Activated naive CD4-positive, alpha-beta T cell treated with anti-CD3 and anti-CD28 coated beads, Interleukin-2, amount 10 ng/mL, durations not matched to agents 7 days and 5 days (primary cell): ENCODE measurements around the gene RERE.

Experiments used
- CTCF ChIA-PET: fragments of 350-600 bp; sonication (Branson Sonifier 250); formaldehyde crosslinking; loops from one replicate; lab custom pipeline; 2021; ENCODE audit warnings: antibody characterized with exemption; lab: Charles Lee
- DNase-seq: peaks from one replicate; pipeline ENCODE4 v3.0.0-alpha.2; 2020
- H3K27ac Mint-ChIP-seq: one replicate; pipeline ENCODE4 v1.8.0; 2021; ENCODE audit warnings: mild to moderate bottlenecking, moderate library complexity, mixed read lengths
- H3K27me3 Mint-ChIP-seq: one replicate; pipeline ENCODE4 v1.8.0; 2021; ENCODE audit warnings: mild to moderate bottlenecking, mixed read lengths
- H3K36me3 Mint-ChIP-seq: one replicate; pipeline ENCODE4 v1.8.0; 2021; ENCODE audit warnings: mixed read lengths
- H3K4me1 Mint-ChIP-seq: one replicate; pipeline ENCODE4 v1.8.0; 2021; ENCODE audit warnings: mixed read lengths
- H3K4me3 Mint-ChIP-seq: one replicate; pipeline ENCODE4 v1.8.0; 2021; ENCODE audit warnings: mild to moderate bottlenecking, moderate library complexity, mixed read lengths
- H3K9me3 Mint-ChIP-seq: one replicate; pipeline ENCODE4 v1.8.0; 2021; ENCODE audit warnings: mixed read lengths

The RERE gene

GRCh38 chr1:8495928-8496401 lies 321.5 kb downstream of the RERE start:
- Mint-ChIP-seq H3K9me3 (no peaks in the 10 kb centered on the region), H3K27ac (no peak overlapping the region), H3K27me3 (no peaks in the 10 kb centered on the region), H3K4me3 (no peak overlapping the region), H3K4me1 (peaks cover 3% of the 10 kb centered on the region), H3K36me3 (peaks cover 45% of the 10 kb centered on the region)
- CTCF ChIA-PET = no interaction called here
- DNase-seq = no peak

DNA sequence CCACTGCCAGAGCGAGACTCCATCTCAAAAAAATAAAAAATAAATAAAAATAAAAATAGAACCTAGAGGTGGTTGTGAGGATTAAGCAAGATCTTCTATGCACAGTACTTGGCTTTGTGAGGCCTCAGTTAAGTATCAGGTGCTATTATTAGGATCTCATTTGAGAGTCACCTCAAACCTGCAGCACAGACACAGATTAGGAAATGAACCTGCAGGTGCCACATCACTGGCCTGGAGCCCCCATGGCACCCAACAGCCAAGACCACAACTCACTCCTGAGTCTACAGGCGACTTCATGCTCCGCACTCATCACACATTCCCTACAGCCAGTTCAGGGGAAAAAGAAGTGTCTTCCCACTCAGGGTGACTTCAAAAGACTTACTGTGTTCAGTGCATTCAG lies 322.8 kb downstream of the RERE start:
- H3K36me3 Mint-ChIP-seq = peaks cover 49% of the 10 kb centered on the region
- H3K4me3 Mint-ChIP-seq = no peak overlapping the region
- peaks cover 3% of the 10 kb centered on the region for H3K4me1 Mint-ChIP-seq
- H3K27ac Mint-ChIP-seq = no peak overlapping the region
- CTCF ChIA-PET = no interaction called here
- no peaks in the 10 kb centered on the region for H3K9me3 Mint-ChIP-seq
- DNase-seq = no peak
- no peaks in the 10 kb centered on the region for H3K27me3 Mint-ChIP-seq

DNA sequence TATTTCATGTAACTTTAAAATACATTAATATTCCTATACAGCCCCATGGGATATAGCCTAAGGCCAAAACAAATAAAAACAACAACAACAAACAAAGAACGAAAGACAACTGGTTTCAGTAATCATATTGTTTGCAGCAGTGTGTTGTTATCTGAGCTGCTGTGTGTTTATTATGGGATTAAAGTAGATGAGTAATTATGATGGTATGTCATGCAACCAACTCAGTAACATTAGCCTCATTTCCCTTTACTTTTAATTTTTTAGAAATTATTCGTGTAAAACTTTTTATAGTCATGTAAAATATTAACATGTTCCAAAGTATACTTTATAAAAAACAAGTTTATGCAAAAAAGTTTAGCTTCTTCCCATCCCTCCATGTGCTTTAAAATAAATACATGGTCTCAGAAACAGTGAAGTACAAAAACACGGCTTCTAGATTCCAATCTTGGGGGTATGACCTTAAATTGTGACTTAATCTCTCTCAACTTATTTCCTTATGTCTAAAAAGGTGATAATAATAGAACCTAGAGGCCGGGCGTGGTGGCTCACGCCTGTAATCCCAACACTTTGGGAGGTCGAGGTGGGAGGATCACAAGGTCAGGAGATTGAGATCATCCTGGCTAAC lies 323.4 kb downstream of the RERE start:
- Mint-ChIP-seq H3K27me3 (no peaks in the 10 kb centered on the region), H3K9me3 (no peaks in the 10 kb centered on the region), H3K4me1 (peaks cover 3% of the 10 kb centered on the region), H3K36me3 (peaks cover 45% of the 10 kb centered on the region), H3K4me3 (no peak overlapping the region), H3K27ac (no peak overlapping the region)
- CTCF ChIA-PET = no interaction called here
- no peak for DNase-seq

GRCh38 chr1:8487249-8487648 lies 330.2 kb downstream of the RERE start:
- Mint-ChIP-seq H3K27me3 (no peaks in the 10 kb centered on the region), H3K9me3 (no peaks in the 10 kb centered on the region), H3K27ac (no peak overlapping the region), H3K4me1 (peaks cover 2% of the 10 kb centered on the region), H3K36me3 (peaks cover 17% of the 10 kb centered on the region), H3K4me3 (no peak overlapping the region)
- no peak for DNase-seq
- CTCF ChIA-PET = no interaction called here

- peaks cover 17% of the 10 kb centered on the region for H3K36me3 Mint-ChIP-seq
- no peaks in the 10 kb centered on the region for H3K27me3 Mint-ChIP-seq
- H3K9me3 Mint-ChIP-seq = no peaks in the 10 kb centered on the region
- H3K27ac Mint-ChIP-seq = no peak overlapping the region
- CTCF ChIA-PET = interaction anchor here (0.6 kb wide), 1 partner anchor 187 kb away, joined by 3 read pairs; no protein-coding TSS in a partner anchor
- peaks cover 2% of the 10 kb centered on the region for H3K4me1 Mint-ChIP-seq
- H3K4me3 Mint-ChIP-seq = no peak overlapping the region
- no peak for DNase-seq
Observed at GRCh38 chr1:8486047-8486446, 331.4 kb downstream of the RERE start.

DNA sequence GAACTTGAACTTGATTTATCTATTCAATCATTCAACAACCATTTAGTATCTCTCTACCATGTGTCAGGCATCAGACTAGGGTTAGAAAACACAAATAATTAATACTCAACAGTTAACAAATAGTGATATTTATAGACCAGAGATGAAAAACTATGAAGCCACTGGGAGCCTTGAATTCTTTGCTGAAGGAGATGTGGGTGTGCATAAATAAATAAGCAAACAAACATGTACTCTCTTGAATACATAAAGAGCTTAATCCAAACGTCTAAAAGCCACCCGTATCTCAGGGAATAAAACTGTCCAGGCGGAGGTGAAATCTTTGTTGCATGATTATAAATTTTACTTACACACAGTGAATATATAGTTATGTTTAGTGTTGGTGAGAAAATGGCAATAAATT lies 333.9 kb downstream of the RERE start:
- Mint-ChIP-seq H3K27ac (no peak overlapping the region), H3K36me3 (peaks cover 17% of the 10 kb centered on the region), H3K4me1 (peaks cover 2% of the 10 kb centered on the region), H3K9me3 (no peaks in the 10 kb centered on the region), H3K4me3 (no peak overlapping the region), H3K27me3 (no peaks in the 10 kb centered on the region)
- DNase-seq = no peak
- CTCF ChIA-PET = no interaction called here

DNA sequence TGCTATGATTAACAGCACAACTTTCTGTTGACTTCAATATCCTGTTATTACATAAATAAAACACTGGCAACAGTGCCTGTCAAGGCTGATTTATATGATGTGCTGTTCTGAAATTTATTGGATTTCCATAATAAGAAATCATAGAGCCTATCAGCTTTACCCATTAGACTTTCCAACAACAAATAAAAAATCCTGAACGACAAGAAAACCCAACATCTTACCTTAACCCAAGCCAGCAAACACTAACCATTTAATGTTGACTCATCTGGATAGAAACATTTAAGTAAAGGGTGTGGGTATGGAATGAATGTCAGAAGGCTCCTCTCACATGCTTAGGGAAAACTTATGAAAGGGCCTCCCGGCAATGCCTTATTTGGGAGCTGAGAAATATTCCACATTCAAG lies 334.5 kb downstream of the RERE start:
- CTCF ChIA-PET = no interaction called here
- DNase-seq = no peak
- H3K27ac Mint-ChIP-seq = no peak overlapping the region
- no peaks in the 10 kb centered on the region for H3K9me3 Mint-ChIP-seq
- H3K36me3 Mint-ChIP-seq = peaks cover 20% of the 10 kb centered on the region
- no peaks in the 10 kb centered on the region for H3K27me3 Mint-ChIP-seq
- peaks cover 7% of the 10 kb centered on the region for H3K4me1 Mint-ChIP-seq
- H3K4me3 Mint-ChIP-seq = no peak overlapping the region

GRCh38 chr1:8481650-8482380 lies 335.6 kb downstream of the RERE start:
- H3K4me3 Mint-ChIP-seq = no peak overlapping the region
- peaks cover 17% of the 10 kb centered on the region for H3K4me1 Mint-ChIP-seq
- H3K36me3 Mint-ChIP-seq = peaks cover 16% of the 10 kb centered on the region
- CTCF ChIA-PET = no interaction called here
- no peak overlapping the region for H3K27ac Mint-ChIP-seq
- H3K27me3 Mint-ChIP-seq = no peaks in the 10 kb centered on the region
- no peaks in the 10 kb centered on the region for H3K9me3 Mint-ChIP-seq
- no peak for DNase-seq

DNA sequence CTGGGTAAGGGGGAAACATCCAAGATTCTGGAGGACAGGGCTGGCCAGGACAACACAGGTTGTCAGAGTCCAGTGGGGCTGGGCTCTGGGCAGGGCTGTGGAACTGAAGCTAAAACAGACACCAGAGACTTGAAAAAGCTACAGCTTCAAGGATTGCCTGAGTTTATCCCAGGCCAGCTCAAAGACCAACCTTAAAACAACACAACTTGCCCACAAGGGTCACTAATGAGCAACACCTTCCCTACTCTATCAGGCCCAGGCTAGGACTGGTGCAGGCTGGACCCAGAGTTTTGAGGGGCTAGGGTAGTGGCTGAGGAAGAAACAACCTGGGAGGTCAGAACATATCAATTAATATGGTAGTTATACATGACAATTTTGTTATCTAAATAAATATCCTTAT lies 338.9 kb downstream of the RERE start:
- Mint-ChIP-seq H3K27me3 (no peaks in the 10 kb centered on the region), H3K4me3 (no peak overlapping the region), H3K27ac (no peak overlapping the region), H3K9me3 (no peaks in the 10 kb centered on the region), H3K4me1 (peaks cover 37% of the 10 kb centered on the region), H3K36me3 (peaks cover 19% of the 10 kb centered on the region)
- CTCF ChIA-PET = interaction anchor here (1.0 kb wide), 1 partner anchor 69 kb away, joined by 3 read pairs; no protein-coding TSS in a partner anchor
- DNase-seq = no peak

- no peak for DNase-seq
- Mint-ChIP-seq H3K36me3 (peaks cover 19% of the 10 kb centered on the region), H3K4me3 (no peak overlapping the region), H3K4me1 (peaks cover 43% of the 10 kb centered on the region), H3K9me3 (no peaks in the 10 kb centered on the region), H3K27ac (no peak overlapping the region), H3K27me3 (no peaks in the 10 kb centered on the region)
- CTCF ChIA-PET = interaction anchor here (0.7 to 1.1 kb wide), 3 partner anchors 24 to 69 kb away, joined by 3 read pairs; no protein-coding TSS in a partner anchor
Observed at GRCh38 chr1:8477983-8478362, 339.5 kb downstream of the RERE start.

GRCh38 chr1:8477166-8477982 lies 340.1 kb downstream of the RERE start:
- Mint-ChIP-seq H3K4me3 (no peak overlapping the region), H3K4me1 (peaks cover 49% of the 10 kb centered on the region), H3K9me3 (no peaks in the 10 kb centered on the region), H3K36me3 (peaks cover 21% of the 10 kb centered on the region), H3K27me3 (no peaks in the 10 kb centered on the region), H3K27ac (peak overlapping the region; percentile 75)
- DNase-seq = no peak
- CTCF ChIA-PET = interaction anchor here (0.7 to 1.1 kb wide), 2 partner anchors 24 to 28 kb away, joined by 3 read pairs; no protein-coding TSS in a partner anchor

- CTCF ChIA-PET = no interaction called here
- Mint-ChIP-seq H3K27ac (no peak overlapping the region), H3K4me3 (no peak overlapping the region), H3K36me3 (peaks cover 18% of the 10 kb centered on the region), H3K4me1 (peaks cover 60% of the 10 kb centered on the region), H3K27me3 (no peaks in the 10 kb centered on the region), H3K9me3 (no peaks in the 10 kb centered on the region)
- no peak for DNase-seq
Observed at GRCh38 chr1:8476006-8476405, 341.4 kb downstream of the RERE start.

- CTCF ChIA-PET = no interaction called here
- Mint-ChIP-seq H3K27me3 (no peaks in the 10 kb centered on the region), H3K36me3 (peaks cover 15% of the 10 kb centered on the region), H3K9me3 (no peaks in the 10 kb centered on the region), H3K27ac (no peak overlapping the region), H3K4me3 (no peak overlapping the region), H3K4me1 (peaks cover 62% of the 10 kb centered on the region)
- no peak for DNase-seq
Observed at GRCh38 chr1:8474369-8474768, 343.1 kb downstream of the RERE start.

DNA sequence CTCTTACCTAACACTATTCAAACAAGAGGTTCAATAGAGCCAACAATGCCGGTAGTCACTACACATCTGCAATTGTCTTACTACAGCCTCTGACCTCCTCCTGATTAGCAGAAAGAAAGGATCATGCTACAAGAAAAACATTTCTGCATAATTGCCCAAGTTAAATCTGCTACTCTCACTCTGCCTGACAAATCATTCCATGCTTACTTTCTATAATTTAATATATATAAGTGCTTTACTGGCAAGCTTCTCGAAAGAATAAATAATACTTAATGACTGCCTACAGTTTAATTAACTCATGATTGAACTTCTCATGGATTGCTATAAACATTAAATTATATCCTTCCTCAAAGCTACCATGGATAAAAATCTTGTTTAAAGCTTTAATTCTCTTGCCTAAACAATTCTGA lies 343.5 kb downstream of the RERE start:
- Mint-ChIP-seq H3K9me3 (no peaks in the 10 kb centered on the region), H3K36me3 (peaks cover 14% of the 10 kb centered on the region), H3K4me1 (peaks cover 62% of the 10 kb centered on the region), H3K4me3 (no peak overlapping the region), H3K27me3 (no peaks in the 10 kb centered on the region), H3K27ac (no peak overlapping the region)
- no peak for DNase-seq
- CTCF ChIA-PET = no interaction called here
